GM12892 (cell line): ENCODE results near the gene DCK.

ENCODE experiments used
- POLR2A ChIP-seq: IDR thresholded peaks from 2 replicates; pipeline ENCODE4 v1.6.1; 2011; ENCODE audit warnings: low read depth, low read length, control low read depth
- POLR2AphosphoS5 ChIP-seq: IDR thresholded peaks from 2 replicates; pipeline ENCODE4 v1.6.1; 2011; ENCODE audit warnings: low read depth, low read length, control low read depth
- TAF1 ChIP-seq: IDR thresholded peaks from 2 replicates; pipeline ENCODE4 v1.6.1; 2011; ENCODE audit warnings: low read depth, mild to moderate bottlenecking, control low read depth, low read length, borderline replicate concordance

GRCh38 chr4:71074452-71075299 is 81.2 kb downstream of the DCK start:
- TF ChIP-seq POLR2A (no peak), POLR2AphosphoS5 (no peak), TAF1 (no peak)
